Measurements from ENCODE around the gene BET1L.

The BET1L gene

GRCh38 chr11:251550-251949 lies 44.4 kb upstream of the BET1L start:
- no peak overlapping the region for H3K4me3 ChIP-seq (ENCODE audit: low read depth, low read length)
- DNase-seq (ENCODE audit: low read depth) = no peak
- in situ Hi-C loops (cut with HindIII; ENCODE audit: low sequenced_read_pairs) = loop anchor here (5.0 kb wide), 1 partner anchor 201 kb away; the partner anchor contains the start of gene PTDSS2
- TF ChIP-seq, protein P1, sequence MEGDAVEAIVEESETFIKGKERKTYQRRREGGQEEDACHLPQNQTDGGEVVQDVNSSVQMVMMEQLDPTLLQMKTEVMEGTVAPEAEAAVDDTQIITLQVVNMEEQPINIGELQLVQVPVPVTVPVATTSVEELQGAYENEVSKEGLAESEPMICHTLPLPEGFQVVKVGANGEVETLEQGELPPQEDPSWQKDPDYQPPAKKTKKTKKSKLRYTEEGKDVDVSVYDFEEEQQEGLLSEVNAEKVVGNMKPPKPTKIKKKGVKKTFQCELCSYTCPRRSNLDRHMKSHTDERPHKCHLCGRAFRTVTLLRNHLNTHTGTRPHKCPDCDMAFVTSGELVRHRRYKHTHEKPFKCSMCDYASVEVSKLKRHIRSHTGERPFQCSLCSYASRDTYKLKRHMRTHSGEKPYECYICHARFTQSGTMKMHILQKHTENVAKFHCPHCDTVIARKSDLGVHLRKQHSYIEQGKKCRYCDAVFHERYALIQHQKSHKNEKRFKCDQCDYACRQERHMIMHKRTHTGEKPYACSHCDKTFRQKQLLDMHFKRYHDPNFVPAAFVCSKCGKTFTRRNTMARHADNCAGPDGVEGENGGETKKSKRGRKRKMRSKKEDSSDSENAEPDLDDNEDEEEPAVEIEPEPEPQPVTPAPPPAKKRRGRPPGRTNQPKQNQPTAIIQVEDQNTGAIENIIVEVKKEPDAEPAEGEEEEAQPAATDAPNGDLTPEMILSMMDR (IDR thresholded peaks at IDR 0.05; ENCODE audit: low read depth, low read length, missing control alignments) = no peak

- in situ Hi-C loops (cut with HindIII; ENCODE audit: low sequenced_read_pairs) = loop anchor here (5.0 kb wide), 1 partner anchor 201 kb away; the partner anchor contains the start of gene PTDSS2
- H3K4me3 ChIP-seq (ENCODE audit: low read depth, low read length) = no peak overlapping the region
- peak; percentile 18 for DNase-seq (ENCODE audit: low read depth)
- TF ChIP-seq, protein P1 (IDR thresholded peaks at IDR 0.05; ENCODE audit: low read depth, low read length, missing control alignments) = peak; percentile 59
Observed at GRCh38 chr11:250740-251299, 43.6 kb upstream of the BET1L start.

DNA sequence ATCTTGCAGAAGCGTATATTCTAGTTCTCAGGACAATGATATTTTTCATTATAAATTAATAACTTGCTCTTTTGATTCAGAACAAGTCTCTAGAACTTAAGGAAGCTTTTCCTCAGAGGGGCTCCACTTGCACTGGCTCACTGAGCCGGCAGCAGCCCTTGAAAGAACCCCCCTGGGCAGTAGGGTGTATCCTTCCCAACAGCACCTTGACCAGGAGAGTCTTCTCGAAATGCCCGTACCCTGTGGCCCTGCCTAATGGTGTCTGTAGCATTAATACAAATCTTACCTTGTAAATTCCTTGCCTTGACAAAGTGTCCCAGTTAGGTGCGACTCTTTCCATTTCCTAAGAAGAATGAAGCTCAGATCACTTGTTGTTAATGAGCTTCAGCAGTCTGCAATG lies 43.1 kb upstream of the BET1L start:
- TF ChIP-seq, protein P1 (IDR thresholded peaks at IDR 0.05; ENCODE audit: low read depth, low read length, missing control alignments) = no peak
- in situ Hi-C loops (cut with HindIII; ENCODE audit: low sequenced_read_pairs) = loop anchor here (5.0 kb wide), 1 partner anchor 202 kb away; the partner anchor contains the start of gene PTDSS2
- H3K4me3 ChIP-seq (ENCODE audit: low read depth, low read length) = no peak overlapping the region
- no peak for DNase-seq (ENCODE audit: low read depth)

- in situ Hi-C loops (cut with HindIII; ENCODE audit: low sequenced_read_pairs) = no loop called here
- TF ChIP-seq, protein P1 (IDR thresholded peaks at IDR 0.05; ENCODE audit: low read depth, low read length, missing control alignments) = no peak
- no peak for DNase-seq (ENCODE audit: low read depth)
- H3K4me3 ChIP-seq (ENCODE audit: low read depth, low read length) = no peak overlapping the region
Observed at GRCh38 chr11:249062-249461, 41.9 kb upstream of the BET1L start.

DNA sequence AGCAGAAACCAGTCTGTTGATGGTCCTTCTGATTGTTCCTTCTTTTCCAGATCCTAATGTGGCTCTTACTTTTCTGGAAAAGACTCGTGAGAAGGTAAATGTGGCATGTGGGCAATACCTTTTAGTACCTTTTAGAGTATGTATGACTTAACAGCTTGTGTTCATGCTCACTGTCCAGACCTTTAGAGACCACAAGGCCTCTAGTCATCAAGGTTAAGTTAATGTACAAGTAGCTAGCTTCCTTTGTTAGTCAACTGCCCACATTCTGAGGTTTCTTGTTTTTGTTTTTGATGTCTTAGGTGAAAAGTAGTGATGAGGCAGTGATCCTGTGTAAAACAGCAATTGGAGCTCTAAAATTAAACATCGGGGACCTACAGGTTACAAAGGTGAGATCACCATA lies 37.2 kb upstream of the BET1L start:
- in situ Hi-C loops (cut with HindIII; ENCODE audit: low sequenced_read_pairs) = no loop called here
- no peak overlapping the region for H3K4me3 ChIP-seq (ENCODE audit: low read depth, low read length)
- TF ChIP-seq, protein P1 (IDR thresholded peaks at IDR 0.05; ENCODE audit: low read depth, low read length, missing control alignments) = no peak
- no peak for DNase-seq (ENCODE audit: low read depth)

- in situ Hi-C loops (cut with HindIII; ENCODE audit: low sequenced_read_pairs) = no loop called here
- no peak overlapping the region for H3K4me3 ChIP-seq (ENCODE audit: low read depth, low read length)
- TF ChIP-seq, protein P1 (IDR thresholded peaks at IDR 0.05; ENCODE audit: low read depth, low read length, missing control alignments) = no peak
- no peak for DNase-seq (ENCODE audit: low read depth)
Observed at GRCh38 chr11:241634-242033, 34.4 kb upstream of the BET1L start.

Data from astrocyte of the cerebellum (primary cell).